ENCODE data around the gene ASCC2.
A peak's percentile ranks its signal among the peaks of the same experiment; 100 is the strongest.

ASCC2 gene

DNA sequence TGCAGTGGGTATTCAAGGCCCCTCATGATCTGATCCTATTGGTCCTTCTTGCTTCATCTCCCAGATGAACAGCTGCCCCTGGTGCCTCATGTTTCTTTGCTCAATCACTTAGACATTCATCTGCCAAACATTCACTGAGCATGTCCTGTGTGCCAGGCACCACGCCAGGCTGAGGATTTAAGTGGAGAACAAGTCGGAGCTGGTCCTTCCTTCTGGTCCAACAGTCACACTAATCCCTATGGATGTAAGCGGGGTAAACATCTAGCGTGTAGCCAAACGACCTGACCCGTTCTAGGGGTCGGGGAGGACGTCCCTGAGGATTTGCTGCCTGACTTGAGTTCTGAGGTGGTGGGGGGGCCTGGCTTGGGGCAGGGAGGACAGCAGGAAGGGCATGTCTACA lies 93.2 kb downstream of the ASCC2 start:
- intact Hi-C loops (cut with DNase I), result no loop called here
- DNase-seq, result peak in 1 of 42 donors; percentile 14

GRCh38 chr22:29742326-29742725 lies 95.7 kb downstream of the ASCC2 start:
- intact Hi-C loops (cut with DNase I), result no loop called here
- DNase-seq, result no peak

DNA sequence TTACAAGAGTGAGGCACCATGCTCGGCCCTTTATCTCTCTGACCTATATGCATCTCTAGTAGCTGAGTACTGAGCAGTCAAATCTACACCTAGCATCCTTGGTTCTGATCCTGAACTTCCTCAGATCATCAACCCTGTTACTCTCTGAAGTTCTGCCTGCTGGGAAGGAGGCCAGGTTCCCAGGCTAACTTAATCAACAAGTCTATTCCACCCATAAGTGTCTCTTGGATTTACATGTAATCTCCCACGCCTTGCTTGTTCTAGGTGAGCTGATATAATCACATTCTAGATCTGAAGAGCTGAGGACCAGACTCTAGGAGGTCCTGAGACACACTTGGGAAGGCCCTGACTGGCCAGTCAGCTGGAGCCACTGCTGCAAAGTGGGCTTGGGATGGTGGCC lies 96.1 kb downstream of the ASCC2 start:
- DNase-seq, result no peak

GRCh38 chr22:29740216-29740615 lies 97.9 kb downstream of the ASCC2 start:
- DNase-seq, result no peak
- intact Hi-C loops (cut with DNase I), result no loop called here

More for the DNA sequence above, 96.1 kb downstream of the ASCC2 start:
- intact Hi-C loops (cut with DNase I), result no loop called here

DNA sequence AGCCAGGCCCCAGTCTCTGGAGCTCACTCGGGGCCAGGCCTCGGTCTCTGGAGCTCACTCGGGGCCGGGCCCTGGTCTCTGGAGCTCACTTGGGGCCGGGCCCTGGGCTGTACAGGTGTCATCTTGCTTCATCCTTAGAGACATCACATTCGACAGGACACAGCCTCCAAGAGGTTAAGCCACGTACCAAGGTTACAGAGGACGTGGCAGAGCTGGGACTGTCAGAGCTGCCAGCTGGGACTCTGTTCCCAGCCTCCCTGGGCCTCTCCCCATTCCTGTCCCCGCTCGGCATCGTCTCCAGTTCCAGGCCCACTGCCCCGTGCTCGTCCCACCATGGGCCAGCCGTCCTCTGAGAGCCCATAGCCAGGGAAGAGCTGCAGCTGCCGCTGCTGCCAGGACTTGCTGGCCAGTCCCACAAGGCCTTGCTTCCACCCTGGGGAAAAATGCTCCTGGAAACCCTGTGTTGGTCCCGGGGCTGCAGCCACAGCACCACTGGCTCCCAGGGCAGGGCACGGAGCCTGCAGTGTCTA lies 98.7 kb downstream of the ASCC2 start:
- no peak for DNase-seq
- intact Hi-C loops (cut with DNase I), result no loop called here
